Measurements from ENCODE around the gene GBX2. TPM values are rescaled to one million over a fixed set of nuclear protein-coding genes. Genes with fewer than 3 reads are reported as not detected.

The GBX2 gene
- total RNA-seq (1 to 10 TPM; 1.9 to 3.3 TPM), polyA plus RNA-seq (ENCODE audit: insufficient read length in 2 of 2) (10 to 100 TPM; 10.5 to 10.8 TPM)
- long read RNA-seq, donor 1, partial matches to known transcripts, result 0 of 2 reads
- long read RNA-seq, donor 1, other reads (novel, unspliced or antisense), result 0 of 2 reads
- long read RNA-seq, donor 2, partial matches to known transcripts, result 0 of 4 reads
- long read RNA-seq, donor 2, other reads (novel, unspliced or antisense), result 0 of 4 reads
- long read RNA-seq, donor 3, partial matches to known transcripts, result 0 of 5 reads
- long read RNA-seq, donor 3, other reads (novel, unspliced or antisense), result 0 of 5 reads
- long read RNA-seq, donor 4, result 0 reads

GRCh38 chr2:236168110-236169080 is at the start of gene GBX2:
TSS of gene GBX2 (minus strand) at chr2:236168386. CDS start at chr2:236167971, 415 bp downstream.
- DNase-seq (ENCODE audit: low read depth in 4 of 6, low spot score in 6 of 6), result peak in 2 of 6 donors; percentile 88 to 93
- peaks cover 79% of the 10 kb centered on the region for H3K4me1 ChIP-seq (ENCODE audit: control insufficient read depth, insufficient read depth, low read length)
- H3K4me3 ChIP-seq (ENCODE audit: low read depth, low read length), result peak within 1 kb of the TSS; percentile 9
- no peaks in the 10 kb centered on the region for H3K9me3 ChIP-seq (ENCODE audit: control insufficient read depth, insufficient read depth, low read length)
- under 1% methylated on average over 97 of the region's 105 CpGs for WGBS (ENCODE audit: insufficient coverage)
- H3K27ac ChIP-seq (ENCODE audit: low read depth, low read length), result peak within 1 kb of the TSS; percentile 57
- peaks cover 8% of the 10 kb centered on the region for H3K36me3 ChIP-seq (ENCODE audit: control insufficient read depth, insufficient read depth, low read length)
- H3K27me3 ChIP-seq (ENCODE audit: control insufficient read depth, insufficient read depth, low read length), result peaks cover 96% of the 10 kb centered on the region

GRCh38 chr2:236217926-236218325 is 49.7 kb upstream of the GBX2 start:
- no peaks in the 10 kb centered on the region for H3K9me3 ChIP-seq (ENCODE audit: control insufficient read depth, insufficient read depth, low read length)
- no peaks in the 10 kb centered on the region for H3K4me1 ChIP-seq (ENCODE audit: control insufficient read depth, insufficient read depth, low read length)
- no peak overlapping the region for H3K27ac ChIP-seq (ENCODE audit: low read depth, low read length)
- no peaks in the 10 kb centered on the region for H3K36me3 ChIP-seq (ENCODE audit: control insufficient read depth, insufficient read depth, low read length)
- WGBS (ENCODE audit: insufficient coverage), result 23% methylated on average over 3 of the region's 4 CpGs
- peaks cover 12% of the 10 kb centered on the region for H3K27me3 ChIP-seq (ENCODE audit: control insufficient read depth, insufficient read depth, low read length)
- peak in 2 of 6 donors; percentile 27 to 51 for DNase-seq (ENCODE audit: low read depth in 4 of 6, low spot score in 6 of 6)
- H3K4me3 ChIP-seq (ENCODE audit: low read depth, low read length), result no peak overlapping the region

GRCh38 chr2:236216711-236217110 is 48.5 kb upstream of the GBX2 start:
- no peaks in the 10 kb centered on the region for H3K4me1 ChIP-seq (ENCODE audit: control insufficient read depth, insufficient read depth, low read length)
- no peaks in the 10 kb centered on the region for H3K9me3 ChIP-seq (ENCODE audit: control insufficient read depth, insufficient read depth, low read length)
- DNase-seq (ENCODE audit: low read depth in 4 of 6, low spot score in 6 of 6), result no peak
- no peaks in the 10 kb centered on the region for H3K36me3 ChIP-seq (ENCODE audit: control insufficient read depth, insufficient read depth, low read length)
- H3K4me3 ChIP-seq (ENCODE audit: low read depth, low read length), result no peak overlapping the region
- H3K27me3 ChIP-seq (ENCODE audit: control insufficient read depth, insufficient read depth, low read length), result peaks cover 17% of the 10 kb centered on the region
- 94% methylated on average over 7 of the region's 7 CpGs for WGBS (ENCODE audit: insufficient coverage)
- H3K27ac ChIP-seq (ENCODE audit: low read depth, low read length), result no peak overlapping the region

GRCh38 chr2:236215761-236216333 is 47.7 kb upstream of the GBX2 start:
- WGBS (ENCODE audit: insufficient coverage), result 96% methylated on average over 12 of the region's 12 CpGs
- H3K27me3 ChIP-seq (ENCODE audit: control insufficient read depth, insufficient read depth, low read length), result peaks cover 19% of the 10 kb centered on the region
- DNase-seq (ENCODE audit: low read depth in 4 of 6, low spot score in 6 of 6), result no peak
- H3K36me3 ChIP-seq (ENCODE audit: control insufficient read depth, insufficient read depth, low read length), result no peaks in the 10 kb centered on the region
- no peaks in the 10 kb centered on the region for H3K9me3 ChIP-seq (ENCODE audit: control insufficient read depth, insufficient read depth, low read length)
- no peak overlapping the region for H3K4me3 ChIP-seq (ENCODE audit: low read depth, low read length)
- no peak overlapping the region for H3K27ac ChIP-seq (ENCODE audit: low read depth, low read length)
- peaks cover 8% of the 10 kb centered on the region for H3K4me1 ChIP-seq (ENCODE audit: control insufficient read depth, insufficient read depth, low read length)

- no peak overlapping the region for H3K4me3 ChIP-seq (ENCODE audit: low read depth, low read length)
- H3K27ac ChIP-seq (ENCODE audit: low read depth, low read length), result no peak overlapping the region
- H3K9me3 ChIP-seq (ENCODE audit: control insufficient read depth, insufficient read depth, low read length), result no peaks in the 10 kb centered on the region
- peaks cover 19% of the 10 kb centered on the region for H3K27me3 ChIP-seq (ENCODE audit: control insufficient read depth, insufficient read depth, low read length)
- no peak for DNase-seq (ENCODE audit: low read depth in 4 of 6, low spot score in 6 of 6)
- WGBS (ENCODE audit: insufficient coverage), result 91% methylated on average over 6 of the region's 6 CpGs
- no peaks in the 10 kb centered on the region for H3K36me3 ChIP-seq (ENCODE audit: control insufficient read depth, insufficient read depth, low read length)
- H3K4me1 ChIP-seq (ENCODE audit: control insufficient read depth, insufficient read depth, low read length), result peaks cover 8% of the 10 kb centered on the region
These were observed 47.0 kb upstream of the GBX2 start for GRCh38 chr2:236215196-236215595.

- peaks cover 19% of the 10 kb centered on the region for H3K27me3 ChIP-seq (ENCODE audit: control insufficient read depth, insufficient read depth, low read length)
- DNase-seq (ENCODE audit: low read depth in 4 of 6, low spot score in 6 of 6), result peak in 2 of 6 donors; percentile 40 to 48
- no peaks in the 10 kb centered on the region for H3K36me3 ChIP-seq (ENCODE audit: control insufficient read depth, insufficient read depth, low read length)
These were observed 46.3 kb upstream of the GBX2 start for GRCh38 chr2:236214376-236214995.

GRCh38 chr2:236211296-236211695 is 43.1 kb upstream of the GBX2 start:
- Histone ChIP-seq H3K4me1 (ENCODE audit: control insufficient read depth, insufficient read depth, low read length) (peaks cover 8% of the 10 kb centered on the region), H3K36me3 (ENCODE audit: control insufficient read depth, insufficient read depth, low read length) (no peaks in the 10 kb centered on the region), H3K9me3 (ENCODE audit: control insufficient read depth, insufficient read depth, low read length) (no peaks in the 10 kb centered on the region), H3K27me3 (ENCODE audit: control insufficient read depth, insufficient read depth, low read length) (peaks cover 19% of the 10 kb centered on the region), H3K27ac (ENCODE audit: low read depth, low read length) (no peak overlapping the region), H3K4me3 (ENCODE audit: low read depth, low read length) (no peak overlapping the region)
- 21% methylated on average over 25 of the region's 25 CpGs for WGBS (ENCODE audit: insufficient coverage)
- peak in 2 of 6 donors; percentile 8 to 57 for DNase-seq (ENCODE audit: low read depth in 4 of 6, low spot score in 6 of 6)

More at GRCh38 chr2:236214376-236214995, 46.3 kb upstream of the GBX2 start:
- WGBS (ENCODE audit: insufficient coverage), result 44% methylated on average over 91 of the region's 92 CpGs
- H3K9me3 ChIP-seq (ENCODE audit: control insufficient read depth, insufficient read depth, low read length), result no peaks in the 10 kb centered on the region
- H3K27ac ChIP-seq (ENCODE audit: low read depth, low read length), result no peak overlapping the region
- peaks cover 8% of the 10 kb centered on the region for H3K4me1 ChIP-seq (ENCODE audit: control insufficient read depth, insufficient read depth, low read length)
- no peak overlapping the region for H3K4me3 ChIP-seq (ENCODE audit: low read depth, low read length)

GRCh38 chr2:236210536-236210935 is 42.4 kb upstream of the GBX2 start:
- DNase-seq (ENCODE audit: low read depth in 4 of 6, low spot score in 6 of 6), result no peak
- H3K4me3 ChIP-seq (ENCODE audit: low read depth, low read length), result no peak overlapping the region
- H3K9me3 ChIP-seq (ENCODE audit: control insufficient read depth, insufficient read depth, low read length), result no peaks in the 10 kb centered on the region
- no peak overlapping the region for H3K27ac ChIP-seq (ENCODE audit: low read depth, low read length)
- H3K36me3 ChIP-seq (ENCODE audit: control insufficient read depth, insufficient read depth, low read length), result no peaks in the 10 kb centered on the region
- H3K4me1 ChIP-seq (ENCODE audit: control insufficient read depth, insufficient read depth, low read length), result peaks cover 8% of the 10 kb centered on the region
- 84% methylated on average over 7 of the region's 8 CpGs for WGBS (ENCODE audit: insufficient coverage)
- H3K27me3 ChIP-seq (ENCODE audit: control insufficient read depth, insufficient read depth, low read length), result peaks cover 19% of the 10 kb centered on the region

- H3K9me3 ChIP-seq (ENCODE audit: control insufficient read depth, insufficient read depth, low read length), result no peaks in the 10 kb centered on the region
- H3K27ac ChIP-seq (ENCODE audit: low read depth, low read length), result no peak overlapping the region
- no peaks in the 10 kb centered on the region for H3K36me3 ChIP-seq (ENCODE audit: control insufficient read depth, insufficient read depth, low read length)
- no peak for DNase-seq (ENCODE audit: low read depth in 4 of 6, low spot score in 6 of 6)
- no peak overlapping the region for H3K4me3 ChIP-seq (ENCODE audit: low read depth, low read length)
- WGBS (ENCODE audit: insufficient coverage), result 100% methylated on average over 1 of the region's 5 CpGs
- peaks cover 8% of the 10 kb centered on the region for H3K4me1 ChIP-seq (ENCODE audit: control insufficient read depth, insufficient read depth, low read length)
- H3K27me3 ChIP-seq (ENCODE audit: control insufficient read depth, insufficient read depth, low read length), result peaks cover 17% of the 10 kb centered on the region
These were observed 41.8 kb upstream of the GBX2 start for GRCh38 chr2:236209996-236210395.
